Testis (tissue), 3 donors: ENCODE measurements around the gene PRSS57. TPM values are rescaled to one million over a fixed set of nuclear protein-coding genes. Genes with fewer than 3 reads are reported as not detected.
A peak's percentile ranks its signal among the peaks of the same experiment; 100 is the strongest.

Experiments
- DNase-seq: peaks from one replicate; pipeline ENCODE4 v3.0.0-alpha.2; 2019
- H3K27ac ChIP-seq, 2 donors: fragments of 200-600 bp; sonication (generic); one replicate each; pipeline ENCODE4 v1.5.1; 2019
- H3K27me3 ChIP-seq: fragments of 200-600 bp; sonication (generic); one replicate; pipeline ENCODE4 v1.5.1; 2019
- H3K36me3 ChIP-seq: fragments of 200-600 bp; sonication (generic); one replicate; pipeline ENCODE4 v1.5.1; 2017; ENCODE audit warnings: low read depth; ENCODE audit errors: missing control alignments
- H3K4me1 ChIP-seq: fragments of 200-600 bp; sonication (generic); one replicate; pipeline ENCODE4 v1.5.1; 2019
- H3K4me3 ChIP-seq, 2 donors: fragments of 200-600 bp; sonication (generic); one replicate each; pipeline ENCODE4 v1.5.1; 2017 to 2019
- H3K9me3 ChIP-seq: fragments of 200-600 bp; sonication (generic); one replicate; pipeline ENCODE4 v1.5.1; 2017
- CTCF ChIP-seq, 3 experiments: fragments of 450-650 bp in 2 of 3; fragments of 200-600 bp in 1 of 3; sonication (generic) in 1 of 3; IDR thresholded peaks; one replicate each; pipeline ENCODE4 v1.5.1; 2016 to 2019; ENCODE audit warnings: antibody characterized with exemption in 3 of 3, mild to moderate bottlenecking in 2 of 3, moderate library complexity in 1 of 3
- POLR2A ChIP-seq: fragments of 450-650 bp; IDR thresholded peaks from one replicate; pipeline ENCODE4 v1.6.1; 2017; ENCODE audit warnings: antibody characterized with exemption, mild to moderate bottlenecking, moderate library complexity
- WGBS, 2 donors: methylation state at CpG; one replicate each; pipeline ENCODE4 v1.1.5; 2018; 5-methylcytosine and 5-hydroxymethylcytosine counted together
- intact Hi-C: fragments of 100-400 bp; cut with DNase I; formaldehyde crosslinking; loops from one replicate; pipeline ENCODE4 v1.15.1; 2023; ENCODE audit warnings: low total_unique reads
- polyA plus RNA-seq: library from polyadenylated mRNA; stranded (reverse); fragments of 350-450 nt; fragmentation: Illumina TruSeq; extraction: RNeasy Lipid Tissue Mini Kit (QIAGEN cat#74804); gene quantifications from one replicate; pipeline ENCODE4 v1.2.3, GENCODE V29; 2014; ENCODE audit warnings: low read depth, low replicate concordance; ENCODE audit not compliant: insufficient read depth
- total RNA-seq, 2 donors: library from RNA; depleted of rRNA; stranded (reverse); fragments of >200 nt; gene quantifications; one replicate each; pipeline ENCODE4 v1.2.3, GENCODE V29; 2016

PRSS57 gene
- total and polyA plus RNA-seq, 3 donors from 2014 or later = not detected

DNA sequence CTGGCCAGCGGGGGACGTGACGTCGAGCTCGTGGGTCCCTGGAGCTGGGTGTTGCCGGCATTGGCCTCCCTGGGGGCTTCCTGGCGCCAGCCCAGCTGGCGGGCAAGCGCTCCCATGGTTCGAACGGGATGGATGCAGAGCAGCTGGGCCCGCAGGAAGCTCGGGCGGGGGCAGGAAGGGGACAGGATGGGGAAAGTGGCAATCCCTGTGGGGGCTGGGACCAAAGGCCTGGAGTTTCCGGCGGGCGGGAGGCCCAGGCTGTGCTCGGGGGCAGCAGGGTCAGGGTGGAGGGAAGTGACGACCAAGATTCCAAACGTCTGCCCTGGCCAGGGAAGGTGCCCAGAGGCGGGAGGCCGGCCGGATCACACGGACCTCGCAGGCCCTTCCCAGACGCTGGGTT is 32.8 kb upstream of the PRSS57 start:
- no peak for DNase-seq
- Histone ChIP-seq H3K9me3 (no peaks in the 10 kb centered on the region), H3K36me3 (no peaks in the 10 kb centered on the region), H3K4me1 (peaks cover 3% of the 10 kb centered on the region), H3K4me3 (no peak overlapping the region), H3K27me3 (no peaks in the 10 kb centered on the region), H3K27ac (peak overlapping the region in 1 of 2 donors; percentile 44)
- intact Hi-C loops = no loop called here
- no peak for TF ChIP-seq POLR2A
- TF ChIP-seq CTCF (IDR thresholded peaks at IDR 0.05) = no peak
- WGBS, 2 donors = 55 to 66% methylated on average over 15 to 26 of the region's 26 CpGs

GRCh38 chr19:726993-727956 is 32.0 kb upstream of the PRSS57 start:
- Histone ChIP-seq H3K27ac (peak overlapping the region in 1 of 2 donors; percentile 44), H3K4me3 (no peak overlapping the region), H3K4me1 (peaks cover 7% of the 10 kb centered on the region), H3K36me3 (no peaks in the 10 kb centered on the region), H3K9me3 (no peaks in the 10 kb centered on the region), H3K27me3 (no peaks in the 10 kb centered on the region)
- TF ChIP-seq CTCF (IDR thresholded peaks at IDR 0.05) = no peak
- no peak for TF ChIP-seq POLR2A
- no peak for DNase-seq
- WGBS, 2 donors = 76 to 77% methylated on average over 22 to 43 of the region's 43 CpGs
- intact Hi-C loops = no loop called here

DNA sequence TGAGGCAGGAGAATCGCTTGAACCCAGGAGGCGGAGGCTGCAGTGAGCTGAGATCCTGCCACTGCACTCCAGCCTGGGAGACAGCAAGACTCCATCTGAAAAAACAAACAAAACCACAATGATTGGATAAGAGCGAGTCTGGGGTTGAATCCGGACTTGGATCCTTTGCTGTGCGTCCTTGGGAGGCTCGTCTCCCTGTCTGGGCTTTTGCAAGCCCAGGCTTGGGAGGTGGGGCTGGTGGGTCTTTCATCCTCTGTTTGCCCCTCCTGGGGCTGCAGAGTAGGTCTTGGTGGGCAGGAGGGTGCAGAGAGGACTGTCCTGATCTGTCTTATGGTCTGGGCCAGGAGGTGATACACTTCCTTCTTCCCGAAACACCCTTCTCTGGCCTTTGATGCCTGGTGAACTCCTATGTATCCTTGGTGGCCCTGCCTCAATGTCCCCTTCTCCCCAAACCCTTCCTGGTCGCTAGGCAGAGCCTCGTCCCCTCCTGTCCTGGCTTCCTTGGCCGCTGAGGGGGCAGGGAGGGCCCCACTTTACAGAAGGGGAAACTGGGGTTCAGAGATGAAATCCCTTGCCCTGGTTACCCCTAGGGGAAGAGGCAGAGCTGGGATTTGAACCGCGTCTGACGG is 30.3 kb upstream of the PRSS57 start:
- Histone ChIP-seq H3K9me3 (no peaks in the 10 kb centered on the region), H3K27me3 (no peaks in the 10 kb centered on the region), H3K27ac (no peak overlapping the region), H3K4me1 (peaks cover 11% of the 10 kb centered on the region), H3K4me3 (no peak overlapping the region), H3K36me3 (no peaks in the 10 kb centered on the region)
- WGBS, 2 donors = 88% methylated on average over 11 to 13 of the region's 13 CpGs
- no peak for DNase-seq
- intact Hi-C loops = no loop called here
- TF ChIP-seq CTCF (IDR thresholded peaks at IDR 0.05) (no peak), POLR2A (no peak)

GRCh38 chr19:723714-724113 is 28.5 kb upstream of the PRSS57 start:
- Histone ChIP-seq H3K4me1 (peaks cover 24% of the 10 kb centered on the region), H3K4me3 (no peak overlapping the region), H3K27me3 (no peaks in the 10 kb centered on the region), H3K36me3 (no peaks in the 10 kb centered on the region), H3K27ac (no peak overlapping the region), H3K9me3 (no peaks in the 10 kb centered on the region)
- 92 to 93% methylated on average over 18 of the region's 18 CpGs for WGBS, 2 donors
- no peak for DNase-seq
- intact Hi-C loops = no loop called here
- TF ChIP-seq CTCF (IDR thresholded peaks at IDR 0.05) = no peak
- no peak for TF ChIP-seq POLR2A
